Fibroblast of mammary gland (primary cell): Measurements from ENCODE around the gene AURKAIP1.

Source experiments
- DNase-seq: peaks from one replicate; pipeline ENCODE4 v3.0.0-alpha.2; 2010; ENCODE audit warnings: low read depth
- H3K4me3 ChIP-seq: 2 replicates; pipeline ENCODE4 v1.5.1; 2011; ENCODE audit warnings: low read depth, mild to moderate bottlenecking, low read length, moderate library complexity; ENCODE audit not compliant: control insufficient read depth
- TF ChIP-seq, protein P1 (sequence below): conservative IDR thresholded peaks from 2 replicates; pipeline ENCODE4 v1.5.1; 2011; ENCODE audit warnings: low read depth, low read length, inconsistent platforms; ENCODE audit not compliant: control insufficient read depth, insufficient read depth

Gene AURKAIP1

DNA sequence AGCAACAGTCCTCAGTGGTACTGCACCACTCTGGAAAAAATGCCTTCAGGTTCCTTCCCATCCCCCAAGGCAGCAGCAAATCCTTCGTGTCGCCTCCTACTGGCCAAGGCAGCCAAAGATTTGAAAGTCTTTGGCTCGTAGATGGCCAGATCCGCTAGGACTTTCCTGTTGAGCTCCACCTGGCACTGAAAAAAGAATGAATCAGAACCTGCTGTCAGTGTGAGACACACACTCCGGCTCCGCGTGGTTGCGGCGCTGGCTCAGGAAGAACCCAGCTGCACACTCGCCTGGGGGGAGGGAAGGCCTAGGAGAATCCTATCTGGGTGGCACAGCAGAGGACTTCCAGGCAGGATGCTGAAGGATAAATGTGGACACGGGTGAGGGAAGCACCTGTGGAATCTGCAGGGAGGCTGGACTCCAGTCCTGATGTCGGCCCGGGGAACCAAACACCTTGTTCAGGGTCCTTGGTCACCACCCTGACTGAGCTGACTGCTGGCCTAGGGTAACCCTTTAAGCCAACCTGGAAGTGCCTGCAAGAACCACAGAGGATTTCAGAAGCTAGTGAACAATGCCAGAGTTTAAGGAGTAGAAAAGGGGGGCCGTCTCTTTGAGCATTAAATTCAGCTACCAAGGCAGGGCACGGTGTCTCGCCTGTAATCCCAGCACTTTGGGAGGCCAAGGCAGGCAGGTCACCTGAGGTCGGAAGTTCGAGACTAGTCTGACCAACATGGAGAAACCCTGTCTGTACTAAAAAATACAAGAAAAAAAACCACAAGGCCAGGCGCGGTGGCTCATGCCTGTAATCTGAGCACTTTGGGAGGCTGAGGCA lies 27.3 kb upstream of the AURKAIP1 start:
- peak; percentile 90 for DNase-seq
- no peak overlapping the region for H3K4me3 ChIP-seq
- TF ChIP-seq, protein P1, sequence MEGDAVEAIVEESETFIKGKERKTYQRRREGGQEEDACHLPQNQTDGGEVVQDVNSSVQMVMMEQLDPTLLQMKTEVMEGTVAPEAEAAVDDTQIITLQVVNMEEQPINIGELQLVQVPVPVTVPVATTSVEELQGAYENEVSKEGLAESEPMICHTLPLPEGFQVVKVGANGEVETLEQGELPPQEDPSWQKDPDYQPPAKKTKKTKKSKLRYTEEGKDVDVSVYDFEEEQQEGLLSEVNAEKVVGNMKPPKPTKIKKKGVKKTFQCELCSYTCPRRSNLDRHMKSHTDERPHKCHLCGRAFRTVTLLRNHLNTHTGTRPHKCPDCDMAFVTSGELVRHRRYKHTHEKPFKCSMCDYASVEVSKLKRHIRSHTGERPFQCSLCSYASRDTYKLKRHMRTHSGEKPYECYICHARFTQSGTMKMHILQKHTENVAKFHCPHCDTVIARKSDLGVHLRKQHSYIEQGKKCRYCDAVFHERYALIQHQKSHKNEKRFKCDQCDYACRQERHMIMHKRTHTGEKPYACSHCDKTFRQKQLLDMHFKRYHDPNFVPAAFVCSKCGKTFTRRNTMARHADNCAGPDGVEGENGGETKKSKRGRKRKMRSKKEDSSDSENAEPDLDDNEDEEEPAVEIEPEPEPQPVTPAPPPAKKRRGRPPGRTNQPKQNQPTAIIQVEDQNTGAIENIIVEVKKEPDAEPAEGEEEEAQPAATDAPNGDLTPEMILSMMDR, result peak; percentile 90

DNA sequence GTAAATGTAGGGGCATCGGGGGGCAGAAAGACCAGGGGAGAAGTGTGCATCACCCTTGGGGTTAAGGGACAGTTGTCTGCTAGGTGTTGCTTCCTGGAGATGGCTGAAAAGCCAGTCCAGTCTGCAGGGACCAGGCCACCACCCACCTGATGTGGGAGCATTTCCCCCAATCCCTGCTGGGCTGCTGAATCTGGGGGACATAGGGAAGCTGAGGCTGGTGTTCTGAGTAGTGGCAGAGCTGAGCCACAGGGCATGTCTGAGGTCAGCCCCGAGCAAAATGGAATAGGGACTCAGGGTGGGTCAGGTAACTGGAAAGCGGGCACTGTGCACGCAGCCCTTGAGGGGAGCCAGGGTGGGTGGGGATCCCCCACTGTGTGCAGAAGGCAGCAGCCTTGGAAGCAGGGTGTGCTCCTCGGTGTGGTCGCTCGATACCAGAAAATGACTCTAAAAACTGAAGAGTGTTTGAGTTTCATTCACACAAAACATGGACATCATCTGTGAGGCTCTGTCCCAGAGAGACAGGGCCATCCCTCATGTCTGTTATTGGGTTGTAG lies 26.5 kb upstream of the AURKAIP1 start:
- no peak overlapping the region for H3K4me3 ChIP-seq
- TF ChIP-seq, protein P1, result no peak
- no peak for DNase-seq

DNA sequence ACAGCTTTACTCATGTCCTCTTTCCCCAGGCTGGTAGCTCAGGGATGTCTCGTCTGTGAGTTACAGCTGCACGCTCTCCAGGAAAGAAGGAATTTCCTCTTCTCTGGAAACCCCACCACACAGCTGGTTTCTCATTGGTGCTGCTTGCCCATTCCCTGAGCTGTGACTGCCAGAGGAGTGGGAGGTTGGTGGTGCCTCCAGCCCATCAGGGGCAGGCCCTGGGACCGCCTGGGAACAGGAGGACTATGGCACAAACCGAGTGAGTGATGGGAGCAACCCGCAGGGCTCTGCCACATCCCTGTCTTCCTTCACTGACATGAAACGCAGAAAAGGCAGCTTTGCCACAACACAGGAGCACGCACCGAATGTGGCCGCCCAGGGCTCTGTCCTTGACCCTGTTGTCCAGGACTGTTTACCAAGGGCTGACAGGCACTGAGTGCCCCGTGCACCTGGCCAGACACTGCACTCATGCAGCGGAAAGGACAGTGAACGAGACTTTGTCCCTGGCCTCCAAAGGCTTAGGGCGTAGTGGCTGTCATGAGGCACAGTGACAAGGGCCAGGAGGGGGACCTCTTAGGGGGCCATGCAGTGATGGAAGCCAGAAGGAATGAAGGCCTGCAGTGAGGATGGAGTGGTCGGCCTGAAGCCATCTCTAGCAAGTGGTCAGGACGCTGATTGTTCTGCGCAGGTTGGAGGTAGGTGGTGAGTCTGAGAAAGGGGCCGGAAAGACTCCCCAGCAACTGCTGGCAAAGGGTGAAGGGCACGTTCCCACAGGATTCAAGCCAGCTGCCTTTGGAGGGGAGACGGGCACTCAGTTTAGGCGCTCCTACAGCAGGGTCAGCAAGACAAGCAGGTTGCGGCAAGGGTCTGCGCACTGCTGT lies 25.8 kb upstream of the AURKAIP1 start:
- H3K4me3 ChIP-seq, result peak overlapping the region; percentile 95
- DNase-seq, result no peak
- TF ChIP-seq, protein P1, result no peak

DNA sequence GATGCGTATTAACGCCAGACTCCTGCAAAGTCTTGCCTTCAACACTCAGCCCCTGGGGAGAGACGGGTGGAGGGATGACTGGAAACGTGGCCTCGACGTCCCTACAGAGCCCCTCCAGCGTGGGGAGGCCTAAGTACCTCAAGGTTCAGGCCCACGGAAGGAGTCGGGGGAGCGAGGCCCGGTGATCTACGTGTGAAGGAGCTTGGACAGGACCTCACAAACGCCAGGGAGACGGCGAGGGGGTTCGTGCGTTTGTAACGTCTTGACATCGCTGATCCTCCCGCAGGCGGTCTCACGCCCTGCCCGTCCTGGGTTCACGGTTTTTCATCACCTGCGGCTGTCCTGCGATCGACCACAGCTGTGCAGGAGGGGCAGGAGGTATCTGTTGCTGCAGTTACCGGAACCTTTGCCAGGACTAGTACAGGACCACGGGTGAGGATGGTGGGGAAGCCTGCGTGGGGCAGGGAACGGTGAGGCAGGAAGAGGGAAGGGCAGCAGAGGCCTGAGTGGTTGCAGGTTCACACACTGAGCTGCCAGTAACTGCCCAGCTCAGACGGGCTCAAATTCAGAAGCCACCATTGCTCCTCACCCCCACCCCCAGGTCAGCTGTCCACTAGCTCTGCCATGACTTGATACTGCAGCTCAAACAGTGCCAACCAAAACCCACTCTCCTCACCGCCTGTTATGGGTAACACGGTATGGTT lies 25.0 kb upstream of the AURKAIP1 start:
- TF ChIP-seq, protein P1, result no peak
- DNase-seq, result peak; percentile 28
- peak overlapping the region; percentile 95 for H3K4me3 ChIP-seq

DNA sequence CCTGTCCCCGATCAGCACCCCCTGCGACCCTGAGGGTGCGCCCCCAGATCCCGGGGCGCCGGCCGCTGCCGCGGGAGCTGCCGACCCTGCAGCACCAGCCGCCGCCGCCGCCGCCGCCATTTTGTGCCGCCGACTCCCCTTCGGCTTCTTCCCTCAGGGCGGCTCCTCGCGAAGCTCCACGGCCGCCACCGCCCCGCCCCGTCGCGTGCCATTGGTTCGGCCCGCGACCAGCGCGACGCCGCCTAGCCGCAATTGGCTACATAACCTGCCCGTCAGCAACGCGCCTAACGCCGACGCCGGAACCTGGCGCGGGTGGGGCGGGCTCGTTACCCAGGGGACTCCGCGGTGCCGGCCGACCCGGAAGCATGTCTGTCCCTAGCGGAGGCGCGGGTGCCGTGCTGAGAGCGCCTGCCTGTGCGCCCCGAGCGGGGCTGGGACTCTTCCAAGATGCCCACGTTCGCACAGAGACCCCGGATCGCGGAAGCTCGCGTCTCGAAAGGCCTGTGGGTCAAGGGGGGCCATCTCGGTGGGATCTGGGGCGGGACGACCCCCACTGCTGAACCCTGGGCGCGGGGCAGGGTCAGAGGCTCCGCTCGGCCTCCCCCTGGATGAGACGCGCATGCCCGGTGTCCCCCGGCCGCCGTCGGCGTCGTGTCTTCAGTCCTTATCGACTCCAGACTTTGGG lies 24.3 kb upstream of the AURKAIP1 start, which contains the start of gene CCNL2:
Gene CCNL2 (minus strand): TSS at position 149 of the 685 bp plus-strand sequence. CDS start 29 bp downstream, at position 120.
- DNase-seq, result peak; percentile 97
- TF ChIP-seq, protein P1, result peak; percentile 35
- H3K4me3 ChIP-seq, result peak within 1 kb of the TSS; percentile 95
